Epithelial cell of esophagus (primary cell): ENCODE data around the gene AOPEP.

Experiments used
- DNase-seq: peaks from one replicate; pipeline ENCODE4 v3.0.0; 2010; ENCODE audit warnings: low read depth
- H3K4me3 ChIP-seq: 2 replicates; pipeline ENCODE4 v1.5.1; 2011; ENCODE audit warnings: mild to moderate bottlenecking, low read length, control low read depth
- TF ChIP-seq, protein P1 (sequence below): IDR thresholded peaks from 2 replicates; pipeline ENCODE4 v1.5.1; 2011; ENCODE audit warnings: low read depth, mild to moderate bottlenecking, low read length, control low read depth, inconsistent platforms; ENCODE audit not compliant: insufficient read depth; ENCODE audit errors: missing control alignments

Gene AOPEP

DNA sequence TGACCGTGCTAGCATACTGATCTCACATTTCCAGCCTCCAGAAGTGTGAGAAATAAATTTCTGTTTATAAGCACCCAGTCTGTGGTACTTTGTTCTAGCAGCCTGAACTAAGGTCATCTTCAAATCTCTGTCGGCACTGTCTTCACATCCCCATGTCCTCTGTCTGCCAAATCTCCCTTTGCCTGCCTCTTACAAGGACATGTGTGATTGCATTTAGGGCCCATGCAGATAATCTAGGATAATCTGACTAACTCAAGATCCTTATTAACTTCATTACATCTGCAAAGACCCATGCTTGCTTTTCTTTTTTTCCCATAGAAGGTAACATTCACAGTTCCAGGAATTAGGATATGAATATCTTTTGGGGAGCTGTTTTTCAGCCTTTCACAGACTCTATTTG lies 132.7 kb downstream of the AOPEP start:
- DNase-seq: no peak
- TF ChIP-seq, protein P1, sequence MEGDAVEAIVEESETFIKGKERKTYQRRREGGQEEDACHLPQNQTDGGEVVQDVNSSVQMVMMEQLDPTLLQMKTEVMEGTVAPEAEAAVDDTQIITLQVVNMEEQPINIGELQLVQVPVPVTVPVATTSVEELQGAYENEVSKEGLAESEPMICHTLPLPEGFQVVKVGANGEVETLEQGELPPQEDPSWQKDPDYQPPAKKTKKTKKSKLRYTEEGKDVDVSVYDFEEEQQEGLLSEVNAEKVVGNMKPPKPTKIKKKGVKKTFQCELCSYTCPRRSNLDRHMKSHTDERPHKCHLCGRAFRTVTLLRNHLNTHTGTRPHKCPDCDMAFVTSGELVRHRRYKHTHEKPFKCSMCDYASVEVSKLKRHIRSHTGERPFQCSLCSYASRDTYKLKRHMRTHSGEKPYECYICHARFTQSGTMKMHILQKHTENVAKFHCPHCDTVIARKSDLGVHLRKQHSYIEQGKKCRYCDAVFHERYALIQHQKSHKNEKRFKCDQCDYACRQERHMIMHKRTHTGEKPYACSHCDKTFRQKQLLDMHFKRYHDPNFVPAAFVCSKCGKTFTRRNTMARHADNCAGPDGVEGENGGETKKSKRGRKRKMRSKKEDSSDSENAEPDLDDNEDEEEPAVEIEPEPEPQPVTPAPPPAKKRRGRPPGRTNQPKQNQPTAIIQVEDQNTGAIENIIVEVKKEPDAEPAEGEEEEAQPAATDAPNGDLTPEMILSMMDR: no peak
- H3K4me3 ChIP-seq: no peak overlapping the region

DNA sequence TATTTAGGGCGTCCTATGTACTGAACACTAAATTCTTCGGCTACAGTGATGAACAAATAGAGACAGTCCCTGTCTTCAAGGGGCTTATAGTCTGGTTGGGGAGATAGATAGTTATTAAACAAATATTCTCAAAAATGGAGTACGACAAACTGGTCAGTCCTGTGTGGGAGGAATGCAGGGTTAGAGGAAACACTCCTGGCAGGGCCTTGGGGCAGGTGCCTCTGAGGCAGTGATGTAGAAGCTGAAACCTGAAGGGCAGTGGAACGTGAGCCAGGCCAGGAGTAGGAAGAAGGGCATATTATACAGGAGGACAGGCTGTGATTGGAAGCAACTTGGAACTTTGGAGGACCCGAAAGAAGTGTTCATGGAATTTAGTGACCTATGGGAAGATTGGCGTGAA lies 133.4 kb downstream of the AOPEP start:
- TF ChIP-seq, protein P1: no peak

DNA sequence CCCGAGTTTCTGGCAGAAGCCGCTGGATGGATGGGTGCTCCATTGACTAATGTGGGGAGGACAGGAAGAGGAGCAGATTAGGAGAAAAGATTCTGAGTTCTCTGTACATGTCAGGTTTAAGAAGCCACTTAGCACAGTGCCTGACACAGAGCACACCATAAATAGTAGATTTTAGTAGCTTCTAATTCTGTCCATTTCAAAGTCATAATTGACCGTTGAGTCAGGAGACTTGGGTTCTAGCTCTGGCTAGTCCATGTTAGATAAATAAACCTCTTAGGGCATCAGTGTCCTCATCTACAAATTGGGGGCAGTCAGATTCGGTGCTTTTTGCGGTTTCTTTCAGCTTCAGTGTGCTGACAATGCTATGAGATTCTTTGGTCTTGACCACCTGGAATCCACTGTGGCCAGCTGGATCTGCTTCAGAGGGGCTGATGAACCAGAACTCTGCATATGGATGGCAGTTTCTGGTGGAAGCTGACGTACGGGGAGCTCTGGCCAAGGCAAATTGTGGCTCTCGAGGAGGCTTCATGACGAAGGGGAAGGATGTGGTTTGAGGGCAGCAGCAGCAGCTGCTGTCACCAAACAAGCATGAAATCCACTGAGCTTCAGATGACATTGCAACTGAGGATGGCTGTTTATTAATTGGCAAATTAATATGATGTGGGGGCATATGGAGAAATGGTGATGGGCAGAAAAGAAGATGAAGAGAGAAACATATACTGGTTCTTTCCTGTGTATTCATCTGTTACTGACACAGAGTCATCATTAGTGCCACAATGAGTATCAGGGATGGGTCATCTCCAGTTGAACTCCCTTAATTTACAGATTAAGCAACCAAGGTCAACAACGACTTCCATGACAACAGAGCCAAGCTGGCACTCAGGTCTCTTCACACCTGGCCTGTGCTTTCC lies 134.4 kb downstream of the AOPEP start:
- no peak overlapping the region for H3K4me3 ChIP-seq
- no peak for DNase-seq
- TF ChIP-seq, protein P1: no peak

More for the DNA sequence above, 133.4 kb downstream of the AOPEP start:
- H3K4me3 ChIP-seq: no peak overlapping the region
- DNase-seq: no peak

DNA sequence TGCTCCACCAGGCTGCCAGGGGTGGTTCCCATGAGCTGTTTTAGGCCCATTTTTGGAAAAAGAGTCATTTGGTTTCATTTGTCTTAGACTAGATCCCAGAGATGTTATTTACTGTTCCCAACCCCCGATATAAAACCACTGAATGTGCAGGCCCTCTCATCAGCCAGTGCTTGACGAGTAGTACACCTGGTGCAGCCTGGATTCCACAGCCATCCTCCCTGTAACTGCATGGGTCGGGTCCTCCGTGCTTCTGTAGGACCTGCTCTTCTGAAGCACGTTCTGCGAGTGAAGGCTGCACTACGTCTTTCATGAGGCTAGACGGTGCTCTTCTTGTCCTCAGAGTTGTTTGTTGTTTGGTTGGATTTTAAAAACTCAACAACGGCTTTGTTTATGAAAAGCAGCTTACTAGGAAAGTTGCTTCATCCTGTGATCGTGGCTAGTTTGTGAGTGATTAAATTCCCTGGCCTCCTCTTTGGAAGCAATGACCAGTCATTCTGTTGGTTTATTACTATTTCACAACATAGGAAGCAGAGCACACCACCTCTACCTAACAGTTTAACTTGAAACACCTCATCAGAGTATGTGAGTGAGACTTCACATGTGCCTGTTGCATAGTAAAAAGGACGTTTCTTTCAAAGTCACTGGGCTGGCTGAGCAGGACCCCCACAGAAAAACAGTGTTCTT lies 135.2 kb downstream of the AOPEP start:
- H3K4me3 ChIP-seq: no peak overlapping the region
- DNase-seq: peak; percentile 72
- TF ChIP-seq, protein P1: no peak

DNA sequence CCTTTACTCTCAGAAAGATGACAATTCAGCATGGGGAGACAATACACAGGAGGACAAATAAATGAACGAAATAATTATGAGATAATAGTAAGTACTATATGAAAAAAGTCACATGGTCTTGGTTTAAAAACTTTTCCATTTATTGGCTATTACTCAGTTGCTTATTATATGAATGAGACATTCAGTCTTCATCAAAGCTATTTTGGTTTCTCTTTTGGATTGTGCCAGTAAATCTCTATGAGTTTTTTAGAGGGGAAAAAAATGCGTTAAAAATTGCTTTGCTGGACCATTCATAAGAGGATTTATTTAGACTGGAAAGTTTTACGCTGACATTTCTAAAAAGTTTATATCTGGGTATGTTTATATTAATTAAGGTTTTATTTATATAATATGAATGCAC lies 137.7 kb downstream of the AOPEP start:
- H3K4me3 ChIP-seq: no peak overlapping the region
- TF ChIP-seq, protein P1: no peak
- DNase-seq: no peak

DNA sequence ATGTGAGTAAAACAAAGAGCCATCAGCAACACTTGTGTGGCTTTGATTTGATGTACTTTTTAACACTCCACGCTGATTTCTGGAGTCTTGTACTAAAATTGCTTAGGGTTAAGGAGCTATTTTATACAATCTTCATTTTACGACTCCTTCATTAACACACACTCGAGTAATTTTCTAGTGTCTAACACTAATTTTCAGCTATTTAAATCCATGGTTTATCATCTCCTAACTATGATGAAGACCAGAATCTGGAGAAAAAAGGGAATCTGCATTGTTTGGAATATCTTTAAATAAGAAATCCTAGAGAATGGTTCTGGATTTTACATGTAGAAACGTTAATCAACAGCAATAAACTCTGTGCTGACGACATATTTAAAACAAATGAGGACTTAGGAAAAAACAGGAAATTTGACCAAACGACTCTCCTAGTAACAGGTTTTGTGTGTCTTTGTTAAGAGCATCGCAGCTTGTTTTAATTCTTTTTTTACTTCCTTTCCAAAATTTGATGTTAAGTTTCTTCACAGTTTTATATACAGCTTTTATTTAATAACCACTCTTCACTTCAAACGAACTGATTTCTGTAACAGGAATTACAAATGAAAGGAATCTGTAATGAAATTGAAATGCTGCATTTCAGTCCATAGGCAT lies 138.5 kb downstream of the AOPEP start:
- TF ChIP-seq, protein P1: no peak
- no peak for DNase-seq
- no peak overlapping the region for H3K4me3 ChIP-seq
